B cell (primary cell): ENCODE measurements around the gene GATAD1. TPM values are rescaled to one million over a fixed set of nuclear protein-coding genes. Genes with fewer than 3 reads are reported as not detected.

ENCODE experiments used
- ATAC-seq: fragments of 200-7000 bp; cut with Tn5 transposase; one replicate; pipeline ENCODE4 v1.10.0; 2021; ENCODE audit warnings: low read depth, mild to moderate bottlenecking, moderate number of reproducible peaks, moderate library complexity
- CTCF ChIA-PET: fragments of 350-600 bp; sonication (Branson Sonifier 250); formaldehyde crosslinking; loops from one replicate; lab custom pipeline; 2021; ENCODE audit warnings: antibody characterized with exemption, inconsistent platforms; lab: Charles Lee
- POLR2A ChIA-PET: fragments of 350-600 bp; sonication (Branson Sonifier 250); formaldehyde crosslinking; loops from one replicate; lab custom pipeline; 2021; ENCODE audit warnings: antibody characterized with exemption; lab: Charles Lee
- DNase-seq: peaks from one replicate; pipeline ENCODE4 v3.0.0; 2013
- H2AFZ ChIP-seq: 2 replicates; pipeline ENCODE4 v1.6.1; 2012; ENCODE audit warnings: mild to moderate bottlenecking, low read depth, low read length; ENCODE audit not compliant: insufficient read depth, poor library complexity, severe bottlenecking
- H3K27ac ChIP-seq, 2 donors: 1 replicate in 1 of 2; 2 replicates in 1 of 2; pipeline ENCODE4 v1.5.1; 2012 to 2013; ENCODE audit warnings: low read length in 2 of 2, mild to moderate bottlenecking in 2 of 2, moderate library complexity in 1 of 2
- H3K27me3 ChIP-seq, 4 experiments: fragments of 200-600 bp in 1 of 4; sonication (generic) in 1 of 4; replicated peaks in 1 of 4; 1 replicate in 2 of 4; 2 replicates in 2 of 4; pipeline versions ENCODE4 v1.6.1 to v1.7.0; 2013 to 2016; ENCODE audit warnings: low read length in 3 of 4, mild to moderate bottlenecking in 2 of 4, mixed read lengths in 1 of 4, moderate library complexity in 1 of 4; ENCODE audit not compliant: insufficient read depth in 4 of 4, control insufficient read depth in 3 of 4; ENCODE audit errors: control extremely low read depth in 1 of 4
- H3K36me3 ChIP-seq, 2 experiments: replicated peaks in 1 of 2; 1 replicate in 1 of 2; 2 replicates in 1 of 2; pipeline versions ENCODE4 v1.6.1 to v1.7.1; 2013; ENCODE audit warnings: low read length in 1 of 2; ENCODE audit not compliant: insufficient read depth in 2 of 2, control insufficient read depth in 1 of 2; ENCODE audit errors: control extremely low read depth in 1 of 2, extremely low read depth in 1 of 2
- H3K4me1 ChIP-seq, 2 donors: fragments of 200-600 bp in 1 of 2; sonication (generic) in 1 of 2; 1 replicate in 1 of 2; 2 replicates in 1 of 2; pipeline versions ENCODE4 v1.5.1 to v1.6.1; 2013 to 2017; ENCODE audit warnings: low read length in 2 of 2; ENCODE audit not compliant: control insufficient read depth in 2 of 2, insufficient read depth in 2 of 2
- H3K4me2 ChIP-seq: replicated peaks from 2 replicates; pipeline ENCODE3; 2012; ENCODE audit warnings: mild to moderate bottlenecking, low read depth, low read length; ENCODE audit not compliant: poor library complexity, severe bottlenecking
- H3K4me3 ChIP-seq, 5 experiments: fragments of 200-600 bp in 1 of 5; sonication (generic) in 1 of 5; 1 replicate in 3 of 5; 2 replicates in 2 of 5; pipeline versions ENCODE4 v1.5.1 to v1.7.0; 2011 to 2016; ENCODE audit warnings: low read length in 4 of 5, mild to moderate bottlenecking in 4 of 5, low read depth in 2 of 5, control low read depth in 1 of 5, moderate library complexity in 1 of 5; ENCODE audit not compliant: insufficient read depth in 1 of 5; ENCODE audit errors: control extremely low read depth in 1 of 5, extremely low read depth in 1 of 5
- H3K79me2 ChIP-seq: fragments of 200-600 bp; sonication (generic); one replicate; pipeline ENCODE4 v1.6.0; 2016; ENCODE audit warnings: low read length; ENCODE audit not compliant: control insufficient read depth, insufficient read depth
- H3K9ac ChIP-seq: fragments of 200-600 bp; sonication (generic); 2 replicates; pipeline ENCODE4 v1.6.1; 2017; ENCODE audit warnings: mild to moderate bottlenecking, low read length, moderate library complexity
- H3K9me3 ChIP-seq, 3 donors: one replicate each; pipeline versions ENCODE4 v1.6.1 to v1.7.1; 2013; ENCODE audit warnings: low read length in 2 of 3; ENCODE audit not compliant: control insufficient read depth in 2 of 3, insufficient read depth in 1 of 3; ENCODE audit errors: control extremely low read depth in 1 of 3
- H4K20me1 ChIP-seq: 2 replicates; pipeline ENCODE4 v1.6.0; 2012; ENCODE audit warnings: mild to moderate bottlenecking, low read length; ENCODE audit not compliant: insufficient read depth, control insufficient read depth, poor library complexity, severe bottlenecking
- H3K27ac Mint-ChIP-seq: one replicate; pipeline ENCODE4 v1.8.0; 2021; ENCODE audit warnings: mixed read lengths
- H3K27me3 Mint-ChIP-seq: one replicate; pipeline ENCODE4 v1.8.0; 2021; ENCODE audit warnings: mixed read lengths
- H3K4me1 Mint-ChIP-seq: one replicate; pipeline ENCODE4 v1.8.0; 2021; ENCODE audit warnings: mixed read lengths
- H3K4me3 Mint-ChIP-seq: one replicate; pipeline ENCODE4 v1.8.0; 2021; ENCODE audit warnings: mixed read lengths
- H3K9me3 Mint-ChIP-seq: one replicate; pipeline ENCODE4 v1.8.0; 2022; ENCODE audit warnings: mixed read lengths; ENCODE audit not compliant: insufficient read depth
- CTCF ChIP-seq: fragments of 200-600 bp; IDR thresholded peaks from one replicate; pipeline ENCODE4 v1.8.0; 2022; ENCODE audit warnings: antibody characterized with exemption, mild to moderate bottlenecking
- EZH2 ChIP-seq: IDR thresholded peaks from 2 replicates; pipeline ENCODE4 v1.6.1; 2012; ENCODE audit warnings: borderline replicate concordance, low read depth, mild to moderate bottlenecking, moderate library complexity, low read length; ENCODE audit not compliant: insufficient read depth, poor library complexity, severe bottlenecking
- WGBS: methylation state at CpG from one replicate; pipeline ENCODE4 v1.1.5; 2013; ENCODE audit warnings: missing lambda C conversion rate; ENCODE audit not compliant: insufficient coverage; 5-methylcytosine and 5-hydroxymethylcytosine counted together
- intact Hi-C: fragments of 100-400 bp; cut with micrococcal nuclease; formaldehyde crosslinking; loops from one replicate; pipeline ENCODE4 v1.10.0; 2022
- polyA plus RNA-seq: library from polyadenylated mRNA; depleted of rRNA; stranded (reverse); fragments of >200 nt; gene quantifications from 2 replicates; pipeline ENCODE4 v1.2.3, GENCODE V29; 2012
- total RNA-seq, 2 donors: library from RNA; stranded (reverse); fragments of 120-200 nt in 1 of 2; gene quantifications; 1 replicate in 1 of 2; 2 replicates in 1 of 2; pipeline versions ENCODE4 v1.2.3 to v1.2.4, GENCODE V29; 2013 to 2022

The GATAD1 gene
- total and polyA plus RNA-seq, 2 donors (not counting 1 experiment from before 2014, with no cell fraction given) = 33.6 to 71.7 TPM

- intact Hi-C loops = no loop called here
- ATAC-seq (no peak), DNase-seq (no peak)
- no peak overlapping the region for H3K9ac ChIP-seq
- WGBS = 100% methylated on average over 2 of the region's 5 CpGs
- no peak overlapping the region for H3K4me3 ChIP-seq
- no peak overlapping the region for H3K27ac ChIP-seq
- Mint-ChIP-seq H3K4me1 (no peaks in the 10 kb centered on the region), H3K27me3 (peaks cover 14% of the 10 kb centered on the region), H3K9me3 (no peaks in the 10 kb centered on the region), H3K4me3 (no peak overlapping the region), H3K27ac (no peak overlapping the region)
- no peaks in the 10 kb centered on the region for H4K20me1 ChIP-seq
- TF ChIP-seq EZH2 (no peak), CTCF (no peak)
- H2AFZ ChIP-seq = no peak overlapping the region
- H3K4me2 ChIP-seq = no peak overlapping the region
- no peaks in the 10 kb centered on the region for H3K79me2 ChIP-seq
- no peaks in the 10 kb centered on the region for H3K4me1 ChIP-seq
- POLR2A ChIA-PET = no interaction called here
- CTCF ChIA-PET = interaction anchor here (0.7 to 2.9 kb wide), 2 partner anchors 9 to 10 kb away, joined by 3 to 13 read pairs; no protein-coding TSS in a partner anchor
- H3K9me3 ChIP-seq = no peaks in the 10 kb centered on the region
- H3K36me3 ChIP-seq = no peaks in the 10 kb centered on the region
- no peaks in the 10 kb centered on the region for H3K27me3 ChIP-seq
These were observed 32.1 kb upstream of the GATAD1 start for GRCh38 chr7:92415225-92415624.

GRCh38 chr7:92417913-92418312 is 29.4 kb upstream of the GATAD1 start:
- CTCF ChIA-PET = no interaction called here
- Histone ChIP-seq H3K36me3 (no peaks in the 10 kb centered on the region), H3K9me3 (no peaks in the 10 kb centered on the region), H3K27me3 (no peaks in the 10 kb centered on the region), H3K4me2 (no peak overlapping the region), H3K27ac (no peak overlapping the region), H3K9ac (no peak overlapping the region), H3K4me1 (no peaks in the 10 kb centered on the region), H3K4me3 (no peak overlapping the region), H2AFZ (no peak overlapping the region), H3K79me2 (no peaks in the 10 kb centered on the region), H4K20me1 (no peaks in the 10 kb centered on the region)
- H3K27ac Mint-ChIP-seq = no peak overlapping the region
- no peaks in the 10 kb centered on the region for H3K9me3 Mint-ChIP-seq
- ATAC-seq = no peak
- DNase-seq = no peak
- intact Hi-C loops = no loop called here
- no peaks in the 10 kb centered on the region for H3K4me1 Mint-ChIP-seq
- peaks cover 9% of the 10 kb centered on the region for H3K27me3 Mint-ChIP-seq
- POLR2A ChIA-PET = no interaction called here
- TF ChIP-seq CTCF (no peak), EZH2 (no peak)
- H3K4me3 Mint-ChIP-seq = no peak overlapping the region
- 98% methylated on average over 5 of the region's 5 CpGs for WGBS
